HG03432 (cell line): ENCODE measurements around the gene DNAJC21.

Source experiments
- ATAC-seq: cut with Tn5 transposase; IDR thresholded peaks from one replicate; pipeline ENCODE4 v1.9.1; 2021; ENCODE audit warnings: mild to moderate bottlenecking, moderate library complexity; ENCODE audit not compliant: unreplicated experiment

The DNAJC21 gene

GRCh38 chr5:34976347-34976746 lies 47.0 kb downstream of the DNAJC21 start:
- no peak for ATAC-seq

GRCh38 chr5:34977934-34978613 lies 48.7 kb downstream of the DNAJC21 start:
- ATAC-seq = peak; percentile 94

- ATAC-seq = peak; percentile 43
Observed at GRCh38 chr5:34978681-34979080, 49.3 kb downstream of the DNAJC21 start.

DNA sequence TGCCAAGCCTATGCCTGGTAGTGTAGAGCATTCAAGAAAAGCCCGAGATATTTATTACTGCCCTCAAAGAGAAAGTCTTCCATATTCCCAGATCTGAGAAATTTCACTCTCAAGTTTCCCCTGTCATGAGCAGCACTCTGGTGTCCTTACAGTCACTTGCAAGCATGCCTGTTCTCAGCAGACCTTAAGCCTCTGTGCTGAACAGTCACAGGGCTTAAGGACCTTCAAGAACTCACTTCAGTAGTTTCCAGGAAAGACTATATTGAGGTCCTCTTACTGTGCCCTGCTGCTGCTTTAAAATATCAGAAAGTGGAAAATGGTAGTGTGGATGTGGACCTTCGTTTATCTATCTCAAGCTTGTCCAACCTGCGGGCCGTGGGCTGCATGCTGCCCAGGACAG lies 53.5 kb downstream of the DNAJC21 start:
- ATAC-seq = no peak

DNA sequence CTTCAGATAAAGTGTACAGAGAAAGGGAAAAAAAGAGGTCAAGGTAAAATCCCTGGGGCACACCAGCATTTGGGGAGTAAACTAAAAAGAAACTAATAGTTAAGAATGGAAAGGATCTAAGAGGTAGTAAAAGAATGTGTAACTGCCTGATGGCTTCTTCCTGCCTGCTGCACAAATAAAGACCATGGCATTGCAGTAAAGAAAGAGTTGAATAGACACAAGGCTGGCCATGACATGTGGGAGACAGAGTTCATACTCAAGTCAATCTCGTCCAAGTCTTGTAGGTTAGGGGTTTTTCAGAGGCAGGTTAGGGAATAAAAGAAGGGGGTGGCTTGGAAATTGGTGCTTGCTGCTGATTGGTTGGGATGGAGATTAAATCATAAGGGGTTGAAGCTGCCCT lies 57.6 kb downstream of the DNAJC21 start:
- ATAC-seq = no peak

DNA sequence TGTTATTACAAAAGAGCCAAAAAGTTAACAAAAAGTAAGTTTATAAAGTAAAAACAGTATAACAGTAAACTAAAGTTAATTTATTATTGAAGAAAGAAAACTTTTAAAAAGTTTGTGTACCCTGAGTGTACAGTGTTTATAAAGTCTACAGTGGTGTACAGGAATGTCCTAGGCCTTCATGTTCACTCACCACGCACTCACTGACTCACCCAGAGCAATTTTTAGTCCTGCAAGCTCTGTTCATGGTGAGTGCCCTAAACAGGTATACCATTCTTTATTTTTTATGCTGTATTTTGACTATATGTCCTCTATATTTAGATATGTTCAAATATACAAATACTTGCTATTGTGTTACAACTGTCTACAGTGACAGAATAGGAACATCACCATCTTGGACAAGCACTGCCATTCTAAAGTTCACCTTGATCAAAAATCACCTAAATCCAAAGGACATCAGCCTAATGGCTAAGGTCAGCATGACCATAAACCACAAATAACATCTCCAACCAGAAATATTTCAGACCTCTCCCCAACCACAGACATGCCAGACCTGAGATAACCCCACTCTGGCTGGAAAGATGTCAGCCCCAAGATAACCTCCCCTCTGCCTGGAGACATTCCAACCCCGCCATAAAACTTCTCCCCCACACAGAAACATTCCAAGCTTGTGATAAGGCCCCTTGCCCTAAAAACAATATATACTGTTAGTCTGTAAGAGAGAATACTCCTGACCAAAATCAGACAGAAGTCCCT lies 62.3 kb downstream of the DNAJC21 start:
- ATAC-seq = no peak

DNA sequence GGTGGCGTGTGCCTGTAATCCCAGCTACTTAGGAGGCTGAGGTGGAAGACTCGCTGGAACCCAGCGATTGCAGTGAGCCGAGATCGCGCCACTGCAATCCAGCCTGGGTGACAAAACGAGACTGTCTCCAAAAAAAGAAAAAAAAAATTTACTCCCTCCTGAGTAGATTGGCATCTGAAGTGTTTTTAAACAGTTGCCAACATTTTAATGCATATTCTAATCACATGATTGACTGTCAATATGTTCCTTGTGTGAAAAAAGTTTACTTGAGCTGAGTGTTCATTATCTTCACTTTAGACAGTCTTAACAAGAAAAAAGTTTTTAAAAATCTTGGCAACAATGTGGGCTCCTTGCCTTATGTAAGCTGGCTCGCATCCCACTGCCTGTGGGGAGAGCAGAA lies 64.6 kb downstream of the DNAJC21 start:
- no peak for ATAC-seq

DNA sequence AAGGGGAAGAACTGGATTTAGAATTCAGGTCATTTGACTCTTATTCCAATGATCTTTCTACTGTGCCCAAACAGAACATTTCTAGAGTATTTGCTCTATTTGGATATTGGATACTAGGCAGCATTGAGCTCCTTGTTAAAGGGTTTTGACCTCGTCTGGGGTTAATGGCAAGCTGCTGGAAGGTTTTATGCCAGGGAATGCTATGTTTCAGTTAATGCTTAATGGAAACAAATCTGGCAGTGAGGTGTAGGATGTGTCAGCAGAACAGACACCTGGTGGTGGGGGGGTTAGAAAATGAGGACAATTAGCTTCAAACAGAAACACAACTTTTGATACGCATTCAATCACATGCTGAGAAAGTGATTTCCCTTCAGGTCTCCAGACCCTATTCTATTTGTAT lies 66.9 kb downstream of the DNAJC21 start:
- no peak for ATAC-seq

DNA sequence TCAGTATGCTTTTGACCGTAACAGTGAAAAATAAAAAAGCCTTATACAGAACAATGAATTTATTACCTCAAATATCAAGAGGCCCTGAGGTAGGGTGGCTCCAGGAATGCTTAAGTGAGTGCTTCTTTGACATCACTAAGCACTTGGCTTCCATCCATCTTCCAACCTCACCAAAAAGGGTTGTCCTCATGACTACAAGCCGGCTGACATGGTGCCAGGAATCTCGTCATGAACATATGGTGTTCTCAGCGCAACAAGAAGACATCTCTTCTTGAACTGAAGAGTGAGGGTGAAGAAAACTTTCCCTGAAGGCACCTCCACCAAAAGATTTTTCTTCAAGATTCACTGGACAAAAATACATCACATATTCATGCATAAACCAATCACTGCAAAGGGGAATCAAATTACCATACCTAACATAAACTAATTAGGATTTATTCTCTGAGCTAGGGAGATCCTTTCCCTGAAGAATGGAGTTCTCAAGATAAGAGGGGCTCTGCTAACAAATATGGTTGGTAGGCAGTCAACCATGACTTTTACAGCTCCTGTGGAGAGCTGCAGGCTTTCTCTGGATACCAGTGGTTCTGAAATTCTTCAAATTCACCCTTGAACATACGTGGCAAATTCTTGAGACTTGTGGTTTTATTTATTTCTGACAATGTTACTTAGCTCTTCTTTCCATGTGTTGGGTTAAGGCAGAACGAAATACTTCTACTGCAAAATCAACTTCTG lies 68.9 kb downstream of the DNAJC21 start:
- no peak for ATAC-seq

DNA sequence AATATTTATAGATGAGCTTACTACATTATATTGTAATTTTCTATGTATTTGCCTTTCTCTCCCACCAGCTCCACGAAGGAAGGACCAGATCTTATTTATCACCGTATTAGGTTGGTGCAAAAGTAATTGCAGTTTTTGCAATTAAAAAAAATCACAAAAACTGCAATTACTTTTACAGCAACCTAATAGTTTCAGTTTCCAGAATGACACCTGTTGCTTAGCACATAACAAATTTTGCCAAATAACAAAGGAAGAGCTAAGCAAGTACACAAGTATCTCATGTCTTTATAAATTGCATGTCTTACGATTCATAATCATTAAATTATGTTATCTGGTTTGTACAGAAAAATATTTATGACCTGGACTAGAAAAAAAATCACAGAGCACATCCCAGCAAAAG lies 72.5 kb downstream of the DNAJC21 start:
- ATAC-seq = no peak

GRCh38 chr5:35002459-35002858 lies 73.1 kb downstream of the DNAJC21 start:
- no peak for ATAC-seq

GRCh38 chr5:35003018-35003957 lies 73.9 kb downstream of the DNAJC21 start:
- peak; percentile 78 for ATAC-seq

GRCh38 chr5:35004200-35004599 lies 74.8 kb downstream of the DNAJC21 start:
- ATAC-seq = no peak

GRCh38 chr5:35004771-35005170 lies 75.4 kb downstream of the DNAJC21 start:
- ATAC-seq = no peak
